ENCODE data around the gene NKAIN2.
A peak's percentile ranks its signal among the peaks of the same experiment; 100 is the strongest.

The NKAIN2 gene

GRCh38 chr6:124791156-124791555, 987.5 kb downstream of the NKAIN2 start:
- DNase-seq (ENCODE audit: insufficient read length, low spot score) = no peak
- no peak for FAIRE-seq
- TF ChIP-seq POLR2A (IDR thresholded peaks at IDR 0.05; ENCODE audit: low read depth, low read length) = no peak

GRCh38 chr6:124792386-124792785, 988.7 kb downstream of the NKAIN2 start:
- no peak for FAIRE-seq
- no peak for TF ChIP-seq POLR2A (IDR thresholded peaks at IDR 0.05; ENCODE audit: low read depth, low read length)
- no peak for DNase-seq (ENCODE audit: insufficient read length, low spot score)

- FAIRE-seq (no peak), DNase-seq (ENCODE audit: insufficient read length, low spot score) (no peak)
- no peak for TF ChIP-seq POLR2A (IDR thresholded peaks at IDR 0.05; ENCODE audit: low read depth, low read length)
Measured at GRCh38 chr6:124793398-124793797, 989.7 kb downstream of the NKAIN2 start.

- DNase-seq (ENCODE audit: insufficient read length, low spot score) (peak; percentile 3), FAIRE-seq (no peak)
- TF ChIP-seq POLR2A (IDR thresholded peaks at IDR 0.05; ENCODE audit: low read depth, low read length) = no peak
Measured at GRCh38 chr6:124795643-124796463, 992.2 kb downstream of the NKAIN2 start.

GRCh38 chr6:124796464-124796970, 992.9 kb downstream of the NKAIN2 start:
- no peak for DNase-seq (ENCODE audit: insufficient read length, low spot score)
- TF ChIP-seq POLR2A (IDR thresholded peaks at IDR 0.05; ENCODE audit: low read depth, low read length) = no peak
- FAIRE-seq = no peak

- TF ChIP-seq POLR2A (IDR thresholded peaks at IDR 0.05; ENCODE audit: low read depth, low read length) = no peak
- no peak for DNase-seq (ENCODE audit: insufficient read length, low spot score)
- no peak for FAIRE-seq
Measured at GRCh38 chr6:124797224-124797623, 993.6 kb downstream of the NKAIN2 start.

- FAIRE-seq (no peak), DNase-seq (ENCODE audit: insufficient read length, low spot score) (no peak)
- TF ChIP-seq POLR2A (IDR thresholded peaks at IDR 0.05; ENCODE audit: low read depth, low read length) = no peak
Measured at GRCh38 chr6:124798942-124799496, 995.4 kb downstream of the NKAIN2 start.

GRCh38 chr6:124799638-124800037, 996.0 kb downstream of the NKAIN2 start:
- DNase-seq (ENCODE audit: insufficient read length, low spot score) (no peak), FAIRE-seq (no peak)
- TF ChIP-seq POLR2A (IDR thresholded peaks at IDR 0.05; ENCODE audit: low read depth, low read length) = no peak

GRCh38 chr6:124800222-124800621, 996.6 kb downstream of the NKAIN2 start:
- DNase-seq (ENCODE audit: insufficient read length, low spot score) = no peak
- no peak for TF ChIP-seq POLR2A (IDR thresholded peaks at IDR 0.05; ENCODE audit: low read depth, low read length)

GRCh38 chr6:124812067-124812466, 1008.4 kb downstream of the NKAIN2 start:
- DNase-seq (ENCODE audit: insufficient read length, low spot score) (no peak), FAIRE-seq (no peak)
- TF ChIP-seq POLR2A (IDR thresholded peaks at IDR 0.05; ENCODE audit: low read depth, low read length) = no peak

More at GRCh38 chr6:124800222-124800621, 996.6 kb downstream of the NKAIN2 start:
- FAIRE-seq = no peak

- no peak for FAIRE-seq
- no peak for DNase-seq (ENCODE audit: insufficient read length, low spot score)
- TF ChIP-seq POLR2A (IDR thresholded peaks at IDR 0.05; ENCODE audit: low read depth, low read length) = no peak
Measured at GRCh38 chr6:124819346-124819745, 1015.7 kb downstream of the NKAIN2 start.

GRCh38 chr6:124822204-124822613, 1018.5 kb downstream of the NKAIN2 start:
- no peak for FAIRE-seq
- TF ChIP-seq POLR2A (IDR thresholded peaks at IDR 0.05; ENCODE audit: low read depth, low read length) = no peak

GRCh38 chr6:124822721-124823120, 1019.1 kb downstream of the NKAIN2 start:
- DNase-seq (ENCODE audit: insufficient read length, low spot score) = no peak
- no peak for FAIRE-seq
- no peak for TF ChIP-seq POLR2A (IDR thresholded peaks at IDR 0.05; ENCODE audit: low read depth, low read length)

More at GRCh38 chr6:124822204-124822613, 1018.5 kb downstream of the NKAIN2 start:
- DNase-seq (ENCODE audit: insufficient read length, low spot score) = no peak

GRCh38 chr6:124823240-124824111, 1019.8 kb downstream of the NKAIN2 start:
- DNase-seq (ENCODE audit: insufficient read length, low spot score) = no peak
- no peak for FAIRE-seq
- TF ChIP-seq POLR2A (IDR thresholded peaks at IDR 0.05; ENCODE audit: low read depth, low read length) = no peak
